HG02943 (cell line): ENCODE results near the gene TNRC6B.
"Not testable (repeated sequence)": the region's sequence is repeated elsewhere in the genome, so short reads cannot be mapped to it uniquely, and the experiment has no call there.

Experiments used
- ATAC-seq: cut with Tn5 transposase; IDR thresholded peaks from one replicate; pipeline ENCODE4 v1.9.1; 2021; ENCODE audit warnings: mild to moderate bottlenecking, low read depth, moderate library complexity; ENCODE audit not compliant: unreplicated experiment

Gene TNRC6B, protein sequence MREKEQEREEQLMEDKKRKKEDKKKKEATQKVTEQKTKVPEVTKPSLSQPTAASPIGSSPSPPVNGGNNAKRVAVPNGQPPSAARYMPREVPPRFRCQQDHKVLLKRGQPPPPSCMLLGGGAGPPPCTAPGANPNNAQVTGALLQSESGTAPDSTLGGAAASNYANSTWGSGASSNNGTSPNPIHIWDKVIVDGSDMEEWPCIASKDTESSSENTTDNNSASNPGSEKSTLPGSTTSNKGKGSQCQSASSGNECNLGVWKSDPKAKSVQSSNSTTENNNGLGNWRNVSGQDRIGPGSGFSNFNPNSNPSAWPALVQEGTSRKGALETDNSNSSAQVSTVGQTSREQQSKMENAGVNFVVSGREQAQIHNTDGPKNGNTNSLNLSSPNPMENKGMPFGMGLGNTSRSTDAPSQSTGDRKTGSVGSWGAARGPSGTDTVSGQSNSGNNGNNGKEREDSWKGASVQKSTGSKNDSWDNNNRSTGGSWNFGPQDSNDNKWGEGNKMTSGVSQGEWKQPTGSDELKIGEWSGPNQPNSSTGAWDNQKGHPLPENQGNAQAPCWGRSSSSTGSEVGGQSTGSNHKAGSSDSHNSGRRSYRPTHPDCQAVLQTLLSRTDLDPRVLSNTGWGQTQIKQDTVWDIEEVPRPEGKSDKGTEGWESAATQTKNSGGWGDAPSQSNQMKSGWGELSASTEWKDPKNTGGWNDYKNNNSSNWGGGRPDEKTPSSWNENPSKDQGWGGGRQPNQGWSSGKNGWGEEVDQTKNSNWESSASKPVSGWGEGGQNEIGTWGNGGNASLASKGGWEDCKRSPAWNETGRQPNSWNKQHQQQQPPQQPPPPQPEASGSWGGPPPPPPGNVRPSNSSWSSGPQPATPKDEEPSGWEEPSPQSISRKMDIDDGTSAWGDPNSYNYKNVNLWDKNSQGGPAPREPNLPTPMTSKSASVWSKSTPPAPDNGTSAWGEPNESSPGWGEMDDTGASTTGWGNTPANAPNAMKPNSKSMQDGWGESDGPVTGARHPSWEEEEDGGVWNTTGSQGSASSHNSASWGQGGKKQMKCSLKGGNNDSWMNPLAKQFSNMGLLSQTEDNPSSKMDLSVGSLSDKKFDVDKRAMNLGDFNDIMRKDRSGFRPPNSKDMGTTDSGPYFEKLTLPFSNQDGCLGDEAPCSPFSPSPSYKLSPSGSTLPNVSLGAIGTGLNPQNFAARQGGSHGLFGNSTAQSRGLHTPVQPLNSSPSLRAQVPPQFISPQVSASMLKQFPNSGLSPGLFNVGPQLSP (N-terminal part only)

DNA sequence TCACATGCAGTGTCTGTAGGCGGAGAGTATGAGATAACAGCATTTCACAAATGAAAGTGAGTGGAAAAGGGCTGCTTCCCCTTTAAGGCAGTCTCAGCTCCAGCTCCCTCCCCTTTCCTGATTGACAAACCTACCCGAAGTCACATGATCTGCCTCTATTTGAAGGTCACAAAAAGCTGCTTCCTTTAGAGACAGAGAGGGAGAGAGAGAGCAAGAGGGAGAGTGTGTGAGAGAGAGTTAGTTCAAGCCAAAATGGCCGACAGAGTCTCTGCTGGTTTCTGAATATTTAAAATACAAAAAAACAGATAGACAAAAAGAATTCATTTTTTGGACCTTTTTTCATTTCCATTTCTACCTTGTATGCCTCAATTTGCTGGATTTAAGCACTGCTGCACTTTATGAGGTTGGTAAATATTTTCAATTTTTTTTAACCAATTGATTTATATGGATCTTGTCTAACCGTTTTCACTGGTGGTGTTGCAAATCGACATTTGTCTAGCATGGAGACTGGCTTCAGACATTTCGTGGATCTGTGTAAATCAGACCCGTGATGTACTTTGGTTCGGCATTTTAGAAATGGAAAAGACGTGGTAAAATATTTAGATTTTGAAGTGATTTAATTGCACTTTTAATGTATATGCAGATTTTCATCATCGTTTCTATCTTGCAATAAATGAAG, at the start of gene TNRC6B:
TSS of gene TNRC6B (plus strand) at position 188 of the 679 bp plus-strand sequence. CDS start at position 399, 211 bp downstream.
- peak; percentile 90 for ATAC-seq

DNA sequence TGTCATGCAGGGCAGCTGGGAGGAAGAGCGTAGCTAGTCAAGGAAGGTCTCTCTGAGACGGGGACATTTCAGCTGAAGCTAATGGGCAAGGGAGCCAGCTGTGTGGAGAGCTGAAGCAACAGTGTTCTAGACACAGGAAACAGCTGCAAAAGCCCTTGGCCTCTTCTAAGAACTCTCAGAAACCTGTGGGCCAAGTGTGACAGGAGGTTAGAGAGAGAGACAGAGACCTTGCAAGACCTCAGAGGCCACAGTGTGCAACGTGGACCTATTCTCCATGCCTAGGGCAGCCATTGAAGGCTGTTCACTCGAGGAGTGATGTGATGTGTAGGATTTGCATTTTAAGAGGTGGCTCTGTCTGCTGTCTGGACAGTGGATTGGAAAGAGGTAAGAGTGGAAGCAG, 48.7 kb upstream of the TNRC6B start:
- ATAC-seq = no peak

DNA sequence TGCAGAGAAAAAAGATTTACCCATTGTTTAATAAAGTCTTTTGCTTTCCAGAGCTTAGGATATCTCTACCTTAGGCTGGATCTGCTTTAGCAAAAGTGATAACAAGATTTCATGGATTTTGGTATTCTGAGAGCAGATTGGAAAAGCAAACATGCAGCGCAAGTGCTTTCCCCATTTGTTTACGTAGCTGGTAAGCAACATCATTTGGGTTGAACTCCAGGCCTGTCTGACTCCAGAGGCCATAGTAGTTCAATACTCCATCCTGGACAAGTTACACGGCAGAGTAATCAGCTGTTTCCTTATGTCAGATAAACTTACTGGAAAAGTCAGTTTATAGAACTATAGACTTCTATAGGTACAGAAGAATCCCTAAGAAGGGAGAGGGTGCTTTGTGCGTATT, 40.6 kb upstream of the TNRC6B start:
- no peak for ATAC-seq

DNA sequence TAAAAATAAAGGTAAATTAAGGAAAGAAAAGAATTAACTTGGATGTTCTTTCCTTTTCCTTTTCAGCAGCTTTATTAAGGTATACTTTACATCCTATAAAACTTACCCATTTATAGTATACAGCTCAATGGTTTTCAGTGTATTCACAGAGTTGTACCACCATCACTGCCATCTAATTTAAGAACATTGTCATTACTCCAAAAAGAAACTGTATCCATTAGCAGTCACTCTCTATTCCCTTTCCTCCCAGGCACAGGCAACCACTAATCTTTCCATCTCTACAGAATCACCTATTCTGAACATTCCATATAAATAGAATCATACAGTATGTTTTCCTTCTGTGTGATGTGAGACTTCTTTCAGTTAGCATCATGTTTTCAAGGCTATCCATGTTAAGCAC, 38.9 kb upstream of the TNRC6B start:
- ATAC-seq = no peak

DNA sequence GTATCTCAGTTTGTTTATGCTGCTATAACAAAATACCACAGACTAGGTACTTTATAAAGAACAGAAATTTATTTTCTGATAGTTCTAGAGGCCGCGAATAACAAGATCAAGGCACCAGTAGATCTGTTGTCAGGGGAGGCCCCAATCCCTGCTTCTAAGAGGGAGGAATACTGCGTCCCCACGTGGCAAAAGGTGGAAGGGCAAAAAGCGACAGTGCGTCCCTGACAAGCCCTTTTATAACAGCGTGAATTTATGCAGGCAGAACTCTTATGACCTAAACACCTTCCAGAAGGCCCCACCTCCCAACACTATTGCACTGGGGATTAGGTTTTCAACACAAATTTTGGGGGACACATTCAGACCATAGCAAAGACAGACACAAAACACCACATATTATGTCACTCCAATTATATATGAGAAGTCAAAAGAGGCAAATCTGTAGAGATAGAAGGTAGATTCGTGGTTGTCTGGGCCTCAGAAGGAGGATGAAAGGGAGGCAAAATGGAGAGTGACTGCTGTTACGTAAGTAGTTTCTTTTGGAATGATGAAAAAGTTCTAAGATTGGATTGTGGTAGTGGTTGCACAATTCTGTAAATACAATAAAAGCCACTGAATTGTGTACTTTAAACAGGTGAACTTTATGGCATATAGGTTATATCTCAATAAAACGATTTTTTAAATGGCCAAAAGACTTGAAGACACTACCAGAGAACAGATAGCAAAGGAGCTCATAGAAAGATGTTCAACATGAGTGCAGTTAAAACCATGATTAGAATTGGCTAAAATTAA, 30.1 kb upstream of the TNRC6B start:
- no peak for ATAC-seq

DNA sequence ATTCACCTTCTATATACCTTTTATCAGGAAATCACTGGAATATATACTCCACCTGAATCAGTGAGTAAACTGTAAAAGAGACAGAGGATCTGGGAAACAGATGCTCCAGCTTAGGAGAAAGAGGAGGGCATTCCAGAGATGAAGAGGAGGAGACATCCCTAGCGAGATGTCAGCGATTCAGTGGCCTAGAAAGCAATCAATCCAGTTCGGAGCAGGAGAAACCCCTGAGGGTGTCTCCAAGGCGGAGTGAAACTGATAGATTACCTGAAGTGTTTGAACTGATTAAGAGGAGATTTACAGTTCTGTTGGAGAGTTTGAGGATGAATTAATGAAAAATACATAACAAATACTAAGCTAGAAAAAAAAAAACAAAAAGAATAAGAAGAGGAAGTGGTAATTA, 24.5 kb upstream of the TNRC6B start:
- no peak for ATAC-seq

DNA sequence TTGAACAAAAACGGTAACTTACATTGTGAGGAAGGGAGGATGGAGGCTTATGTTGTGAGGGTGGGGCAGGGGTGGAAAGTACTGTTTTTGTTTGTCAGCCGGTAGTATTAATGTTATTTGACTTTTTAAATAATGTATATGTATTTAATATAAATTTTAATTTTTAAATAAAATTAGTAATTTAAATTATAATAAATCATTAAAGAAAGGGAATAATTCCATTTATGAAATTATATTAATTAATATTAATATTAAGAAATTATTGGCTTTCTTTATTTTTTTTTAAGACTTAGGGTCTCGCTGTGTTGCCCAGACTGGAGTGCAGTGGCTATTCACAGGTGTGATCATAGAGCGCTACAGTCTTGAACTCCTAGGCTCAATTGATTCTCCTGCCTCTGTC, 24.0 kb upstream of the TNRC6B start:
- no peak for ATAC-seq

DNA sequence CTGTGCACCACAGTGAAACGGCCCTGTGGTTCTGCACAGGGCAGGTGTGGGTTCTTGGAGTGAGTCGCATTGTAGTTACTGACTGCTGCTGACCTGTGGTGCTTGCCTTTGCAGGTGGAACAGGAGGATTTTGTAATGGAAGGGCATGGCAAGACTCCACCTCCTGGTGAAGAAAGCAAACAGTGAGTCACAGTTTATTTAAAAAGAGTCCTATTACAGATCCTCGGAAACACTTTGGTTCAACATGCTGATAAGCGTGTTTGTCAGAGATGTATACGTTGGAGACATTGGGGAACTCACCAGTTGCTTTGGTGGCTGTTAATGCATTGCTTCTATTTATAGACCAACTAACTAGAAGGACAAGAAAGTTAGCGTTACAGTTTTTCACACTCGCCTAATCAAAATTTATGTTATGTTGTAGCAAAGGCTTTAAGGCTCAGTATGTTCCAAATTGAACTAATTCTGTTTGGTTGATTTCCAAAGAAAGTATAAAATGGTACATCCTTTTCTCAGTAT, 21.7 kb upstream of the TNRC6B start:
- ATAC-seq = no peak

DNA sequence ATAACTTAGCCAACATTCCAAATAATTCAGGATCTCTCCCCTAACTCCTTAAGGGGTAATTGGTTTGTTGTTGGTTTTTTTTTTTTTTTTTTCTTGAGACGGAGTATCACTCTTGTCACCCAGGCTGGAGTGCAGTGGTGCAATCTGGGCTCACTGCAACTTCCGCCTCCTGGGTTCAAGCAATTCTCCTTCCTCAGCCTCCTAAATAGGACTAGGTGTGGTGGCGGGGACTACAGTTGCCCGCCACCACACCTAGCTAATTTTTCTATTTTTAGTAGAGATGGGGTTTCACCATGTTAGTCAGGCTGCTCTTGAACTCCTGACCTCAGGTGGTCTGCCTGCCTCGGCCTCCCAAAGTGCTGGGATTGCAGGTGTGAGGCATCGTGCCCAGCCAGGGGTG, 21.0 kb upstream of the TNRC6B start:
- ATAC-seq = not testable (repeated sequence)

DNA sequence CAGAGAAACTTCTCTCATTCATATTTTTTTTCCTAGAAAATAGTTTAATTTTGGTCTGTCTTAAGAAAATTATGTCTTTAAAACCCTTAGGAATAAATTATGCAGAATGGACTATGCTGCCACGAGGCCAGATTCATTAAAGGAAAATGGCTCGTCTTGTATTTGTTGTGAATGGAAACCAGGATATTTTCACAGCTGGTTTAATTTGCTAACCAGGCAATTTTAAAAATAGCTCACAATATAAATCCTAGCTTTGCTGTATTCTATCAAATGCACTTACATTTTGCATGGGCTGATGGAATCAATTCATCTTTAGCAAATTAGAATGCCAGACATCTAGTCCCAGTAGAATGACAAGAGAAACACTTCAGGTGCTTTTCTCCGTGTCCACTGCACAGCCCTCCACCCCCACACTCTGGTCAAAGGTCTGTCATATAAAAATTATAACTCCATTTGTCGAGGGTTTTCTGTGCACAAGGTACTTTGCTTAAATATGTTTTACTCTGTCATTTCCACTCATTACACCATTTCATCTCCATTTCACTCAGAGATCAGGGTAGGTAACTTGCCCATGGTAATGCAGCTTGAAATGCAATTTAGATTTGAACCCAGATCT, 20.3 kb upstream of the TNRC6B start:
- ATAC-seq = no peak

DNA sequence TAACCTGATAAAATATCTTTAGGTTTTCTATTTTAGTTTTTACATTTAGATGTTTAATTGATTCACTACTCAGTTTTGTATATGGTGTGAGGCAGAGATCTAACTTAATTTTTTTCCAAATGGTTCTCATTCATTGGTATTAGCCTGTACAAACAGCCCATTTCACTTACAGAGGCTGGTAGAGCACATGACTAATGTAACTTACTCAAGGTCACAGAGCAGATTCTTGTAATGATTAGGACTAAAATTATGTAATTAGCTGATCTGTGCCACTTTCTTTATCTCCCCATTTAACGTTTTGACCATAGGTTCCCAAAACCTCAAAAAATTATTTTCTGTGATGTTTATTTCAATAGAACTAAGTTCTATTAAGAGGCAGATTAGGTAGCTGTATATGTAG, 16.5 kb upstream of the TNRC6B start:
- ATAC-seq = no peak

DNA sequence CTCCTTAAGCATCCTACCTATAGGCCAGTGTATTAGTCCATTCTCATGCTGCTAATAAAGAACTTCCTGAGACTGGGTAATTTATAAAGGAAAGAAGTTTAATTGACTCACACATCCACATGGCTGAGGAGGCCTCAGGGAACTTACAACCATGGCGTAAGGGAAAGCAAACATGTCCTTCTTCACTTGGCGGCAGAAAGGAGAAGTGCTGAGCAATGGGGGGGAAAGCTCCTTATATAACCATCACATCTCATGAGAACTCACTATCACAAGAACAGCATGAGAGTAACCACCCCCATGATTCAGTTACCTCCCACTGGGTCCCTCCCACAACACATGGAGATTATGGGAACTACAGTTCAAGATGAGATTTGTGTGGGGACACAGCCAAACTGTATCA, 12.2 kb upstream of the TNRC6B start:
- ATAC-seq = not testable (repeated sequence)

DNA sequence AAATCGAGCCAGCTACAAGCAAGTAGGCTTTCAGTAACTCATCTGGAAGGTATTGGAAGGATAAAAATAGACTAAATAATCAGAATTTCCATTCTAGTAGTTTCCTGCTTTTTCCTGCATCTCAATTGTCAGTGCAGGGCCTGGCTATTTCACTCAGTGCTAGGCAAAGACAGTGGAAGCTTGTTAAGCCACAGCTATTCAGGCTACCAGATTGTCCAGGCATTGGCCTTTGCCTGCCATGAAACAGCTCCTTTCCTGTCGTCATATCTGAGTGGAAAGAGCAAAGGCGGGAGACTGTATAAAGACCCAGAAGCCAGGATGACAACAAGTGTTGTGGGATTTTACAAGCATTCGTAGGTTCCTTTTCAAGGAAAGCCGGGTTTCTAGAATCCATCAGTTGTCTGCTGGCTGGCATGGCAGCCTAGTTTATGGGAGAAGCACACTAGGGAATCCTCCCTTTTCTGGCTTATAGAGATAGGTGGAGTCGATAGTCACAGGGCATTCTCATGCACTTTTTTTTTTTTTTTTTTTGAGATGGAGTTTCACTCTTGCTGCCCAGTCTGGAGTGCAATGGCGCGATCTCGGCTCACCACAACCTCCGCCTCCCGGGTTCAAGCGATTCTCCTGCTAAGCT, 2.0 kb upstream of the TNRC6B start:
- no peak for ATAC-seq

DNA sequence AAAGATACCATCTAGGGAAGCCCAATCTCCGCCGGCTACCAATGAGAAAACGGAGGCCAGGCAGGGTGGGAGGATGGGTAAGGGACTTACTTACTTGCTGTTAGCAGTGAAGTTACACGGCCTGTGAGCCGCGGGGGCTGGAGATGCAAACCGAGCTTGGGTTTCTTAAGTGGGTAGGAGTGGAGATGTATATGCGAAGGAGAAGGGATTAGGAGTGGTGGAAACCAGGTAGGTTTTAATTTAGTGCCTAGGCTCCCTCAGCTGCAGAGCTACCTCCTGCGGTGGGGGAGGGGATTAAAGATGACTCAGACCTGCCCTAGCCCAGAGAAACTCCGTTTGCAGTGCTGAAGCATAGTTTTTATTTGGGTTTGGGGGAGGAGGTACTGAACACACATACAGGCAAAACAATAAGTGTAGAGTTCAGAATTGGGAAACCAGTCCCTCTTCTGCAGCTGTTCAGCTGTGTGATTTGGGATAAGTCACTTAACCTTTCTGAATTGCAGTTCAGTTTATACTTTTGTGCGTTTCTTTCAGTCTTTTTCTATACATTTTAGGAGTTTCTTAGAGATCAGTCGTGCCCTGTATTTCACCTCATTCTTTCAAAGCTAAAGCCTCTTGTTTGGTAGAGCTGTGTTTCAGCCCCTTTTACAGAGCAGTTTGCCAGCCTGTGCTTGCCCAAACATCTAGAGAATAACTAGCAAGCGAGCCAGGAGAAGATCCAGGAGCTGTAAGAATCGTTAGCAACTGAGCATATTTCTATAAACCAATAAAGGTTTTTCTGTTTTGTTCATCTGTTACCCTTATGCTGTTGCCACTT, 596 bp upstream of the TNRC6B start:
- peak; percentile 5 for ATAC-seq

DNA sequence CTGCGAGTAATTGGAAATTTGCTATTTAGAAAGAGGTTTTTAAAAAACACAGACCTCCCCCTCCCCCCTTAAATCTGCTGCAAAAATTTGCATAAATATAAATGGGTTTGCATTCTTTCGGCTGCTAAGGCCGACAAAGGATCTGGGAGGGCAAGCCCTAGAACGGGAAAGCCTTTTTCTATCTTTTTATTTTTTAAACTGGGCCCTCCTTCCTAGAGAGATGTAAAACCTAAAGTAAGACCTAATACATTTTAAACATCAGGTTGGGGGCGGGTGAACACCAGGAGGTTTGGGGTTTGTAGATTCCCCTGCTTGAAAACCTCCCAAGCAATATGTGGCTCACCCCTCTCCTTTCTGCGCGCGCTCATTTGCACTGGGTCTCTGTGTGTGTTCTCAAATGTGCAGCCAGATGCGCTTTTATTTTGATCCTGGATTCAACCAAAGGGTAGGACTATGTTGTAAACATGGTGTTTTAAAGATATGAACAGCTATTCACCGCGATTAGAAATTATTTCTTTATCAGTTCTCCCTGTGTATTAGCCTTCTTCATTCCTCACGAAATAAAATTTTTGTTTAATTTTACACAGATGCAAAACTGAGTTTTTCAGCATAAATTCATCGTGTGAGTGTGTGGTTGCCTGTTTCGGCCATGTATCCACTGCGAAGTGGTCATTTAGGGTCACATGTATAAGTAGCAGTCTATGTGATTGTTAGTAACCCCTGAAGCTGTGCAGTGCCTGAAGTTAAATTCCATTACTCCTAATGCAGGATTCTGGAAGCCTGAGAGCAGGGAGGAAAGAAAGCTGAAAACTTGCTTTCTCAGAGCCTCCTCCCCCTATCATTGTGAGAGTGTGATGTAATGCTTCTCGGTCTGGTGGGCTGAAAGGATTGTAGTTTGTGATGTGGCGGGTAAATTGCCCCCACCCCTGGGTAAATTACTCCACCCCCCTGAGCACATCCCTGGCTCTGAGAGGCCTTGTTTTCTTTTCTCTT, 988 bp downstream of the TNRC6B start:
- no peak for ATAC-seq

DNA sequence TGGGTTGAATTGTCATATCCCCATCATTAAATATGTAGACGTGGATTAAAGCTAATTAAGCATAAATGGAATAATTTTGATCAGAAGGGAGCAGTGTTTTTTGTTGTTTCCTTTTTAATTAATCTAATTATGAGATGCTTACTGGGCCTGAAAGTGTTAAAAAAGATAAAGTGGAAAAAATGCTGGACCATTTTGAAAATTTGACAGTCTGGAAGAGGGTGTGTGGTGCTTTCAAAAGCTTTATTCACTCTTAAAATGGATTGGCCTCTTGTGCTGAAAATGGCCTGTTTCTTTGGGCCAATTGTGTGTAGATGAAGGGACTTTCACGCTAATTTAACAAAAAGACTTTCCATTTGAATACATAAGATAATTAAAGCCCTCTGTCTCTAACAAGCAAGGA, 1.8 kb downstream of the TNRC6B start:
- no peak for ATAC-seq
